ENCODE measurements around the gene CAMKMT. TPM values are rescaled to one million over a fixed set of nuclear protein-coding genes. Genes with fewer than 3 reads are reported as not detected.

CAMKMT gene
- total RNA-seq, 4 donors from 2014 or later, result 2.6 to 9.5 (median 5.2) TPM

DNA sequence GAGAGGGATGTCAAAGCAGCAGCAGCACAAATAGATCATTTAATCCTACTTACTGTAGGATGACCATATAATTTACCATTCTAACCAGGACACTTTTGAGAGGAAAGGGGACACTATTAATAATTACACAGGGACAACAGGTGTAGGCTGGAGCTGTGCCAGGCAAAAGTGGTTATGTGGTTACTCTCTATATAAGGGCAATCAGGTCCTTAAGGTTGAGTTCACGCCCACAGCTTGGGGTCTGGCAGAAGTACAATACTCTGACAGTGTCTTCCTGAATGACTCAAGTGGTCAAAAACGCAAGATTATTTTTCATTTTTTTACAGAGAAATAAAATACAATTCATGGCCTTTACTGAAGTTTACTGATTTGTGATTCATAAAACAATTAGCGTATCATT is 3.2 kb upstream of the CAMKMT start:
- in situ Hi-C loops (cut with MboI; ENCODE audit: low sequenced_read_pairs in 4 of 4) (no loop called here), intact Hi-C loops (cut with DNase I; ENCODE audit: low total_unique reads) (no loop called here)
- H3K9me3 ChIP-seq, result no peaks in the 10 kb centered on the region
- peak overlapping the region; percentile 93 to 96 (median 94) for H3K27ac ChIP-seq
- H3K4me1 ChIP-seq, result peaks cover 48 to 59% of the 10 kb centered on the region in 2 donors
- H3K36me3 ChIP-seq, result no peaks in the 10 kb centered on the region
- no peak for TF ChIP-seq POLR2A (IDR thresholded peaks at IDR 0.05)
- TF ChIP-seq, protein P1, sequence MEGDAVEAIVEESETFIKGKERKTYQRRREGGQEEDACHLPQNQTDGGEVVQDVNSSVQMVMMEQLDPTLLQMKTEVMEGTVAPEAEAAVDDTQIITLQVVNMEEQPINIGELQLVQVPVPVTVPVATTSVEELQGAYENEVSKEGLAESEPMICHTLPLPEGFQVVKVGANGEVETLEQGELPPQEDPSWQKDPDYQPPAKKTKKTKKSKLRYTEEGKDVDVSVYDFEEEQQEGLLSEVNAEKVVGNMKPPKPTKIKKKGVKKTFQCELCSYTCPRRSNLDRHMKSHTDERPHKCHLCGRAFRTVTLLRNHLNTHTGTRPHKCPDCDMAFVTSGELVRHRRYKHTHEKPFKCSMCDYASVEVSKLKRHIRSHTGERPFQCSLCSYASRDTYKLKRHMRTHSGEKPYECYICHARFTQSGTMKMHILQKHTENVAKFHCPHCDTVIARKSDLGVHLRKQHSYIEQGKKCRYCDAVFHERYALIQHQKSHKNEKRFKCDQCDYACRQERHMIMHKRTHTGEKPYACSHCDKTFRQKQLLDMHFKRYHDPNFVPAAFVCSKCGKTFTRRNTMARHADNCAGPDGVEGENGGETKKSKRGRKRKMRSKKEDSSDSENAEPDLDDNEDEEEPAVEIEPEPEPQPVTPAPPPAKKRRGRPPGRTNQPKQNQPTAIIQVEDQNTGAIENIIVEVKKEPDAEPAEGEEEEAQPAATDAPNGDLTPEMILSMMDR (IDR thresholded peaks at IDR 0.05 in 4 of 5, conservative IDR thresholded peaks at IDR 0.05 in 1 of 5), result no peak
- H3K27me3 ChIP-seq, result no peaks in the 10 kb centered on the region
- DNase-seq, result peak; percentile 48 to 76
- H3K4me3 ChIP-seq, result no peak overlapping the region
- ATAC-seq, result no peak

GRCh38 chr2:44360749-44361329 is 908 bp upstream of the CAMKMT start:
- Histone ChIP-seq H3K4me3 (peak overlapping the region; percentile 64 to 96 (median 86)), H3K27ac (peak overlapping the region; percentile 93 to 96 (median 94)), H3K4me1 (peaks cover 45 to 54% of the 10 kb centered on the region in 2 donors), H3K36me3 (no peaks in the 10 kb centered on the region), H3K27me3 (no peaks in the 10 kb centered on the region), H3K9me3 (no peaks in the 10 kb centered on the region)
- DNase-seq (no peak), ATAC-seq (peak; percentile 31 to 43)
- TF ChIP-seq, protein P1 (IDR thresholded peaks at IDR 0.05 in 4 of 5, conservative IDR thresholded peaks at IDR 0.05 in 1 of 5), result no peak
- no peak for TF ChIP-seq POLR2A (IDR thresholded peaks at IDR 0.05)
- intact Hi-C loops (cut with DNase I; ENCODE audit: low total_unique reads) (loop anchor here (2.0 to 5.0 kb wide), 4 partner anchors 194 to 881 kb away; partner anchors contain the start of gene PPM1B), in situ Hi-C loops (cut with MboI; ENCODE audit: low sequenced_read_pairs in 4 of 4) (no loop called here)

- ATAC-seq, result peak; percentile 27 to 35
- peaks cover 36 to 38% of the 10 kb centered on the region in 2 donors for H3K4me1 ChIP-seq
- H3K4me3 ChIP-seq, result peak overlapping the region; percentile 64 to 96 (median 86)
- peak overlapping the region; percentile 93 to 96 (median 94) for H3K27ac ChIP-seq
- H3K9me3 ChIP-seq, result no peaks in the 10 kb centered on the region
- peak; percentile 4 to 32 for DNase-seq
- in situ Hi-C loops (cut with MboI; ENCODE audit: low sequenced_read_pairs in 4 of 4), result no loop called here
- no peaks in the 10 kb centered on the region for H3K36me3 ChIP-seq
- TF ChIP-seq, protein P1 (IDR thresholded peaks at IDR 0.05 in 4 of 5, conservative IDR thresholded peaks at IDR 0.05 in 1 of 5), result no peak
- TF ChIP-seq POLR2A (IDR thresholded peaks at IDR 0.05), result no peak
- no peaks in the 10 kb centered on the region for H3K27me3 ChIP-seq
- intact Hi-C loops (cut with DNase I; ENCODE audit: low total_unique reads), result loop anchor here (5.0 kb wide), 3 partner anchors 195 to 880 kb away; partner anchors contain the start of gene PPM1B
Observed at GRCh38 chr2:44362207-44363015, 664 bp downstream of the CAMKMT start.

GRCh38 chr2:44364604-44365003 is 2.9 kb downstream of the CAMKMT start:
- H3K4me3 ChIP-seq, result no peak overlapping the region
- H3K27me3 ChIP-seq, result no peaks in the 10 kb centered on the region
- DNase-seq, result no peak
- peaks cover 21 to 22% of the 10 kb centered on the region in 2 donors for H3K4me1 ChIP-seq
- H3K36me3 ChIP-seq, result no peaks in the 10 kb centered on the region
- H3K27ac ChIP-seq, result no peak overlapping the region
- intact Hi-C loops (cut with DNase I; ENCODE audit: low total_unique reads) (loop anchor here (5.0 kb wide), 3 partner anchors 197 to 878 kb away; partner anchors contain the start of gene PPM1B), in situ Hi-C loops (cut with MboI; ENCODE audit: low sequenced_read_pairs in 4 of 4) (no loop called here)
- TF ChIP-seq, protein P1 (IDR thresholded peaks at IDR 0.05 in 4 of 5, conservative IDR thresholded peaks at IDR 0.05 in 1 of 5), result no peak
- TF ChIP-seq POLR2A (IDR thresholded peaks at IDR 0.05), result no peak
- no peak for ATAC-seq
- H3K9me3 ChIP-seq, result no peaks in the 10 kb centered on the region

Measured in gastrocnemius medialis (tissue), 4 donors.